ENCODE measurements around the gene ADRA2C.

DNA sequence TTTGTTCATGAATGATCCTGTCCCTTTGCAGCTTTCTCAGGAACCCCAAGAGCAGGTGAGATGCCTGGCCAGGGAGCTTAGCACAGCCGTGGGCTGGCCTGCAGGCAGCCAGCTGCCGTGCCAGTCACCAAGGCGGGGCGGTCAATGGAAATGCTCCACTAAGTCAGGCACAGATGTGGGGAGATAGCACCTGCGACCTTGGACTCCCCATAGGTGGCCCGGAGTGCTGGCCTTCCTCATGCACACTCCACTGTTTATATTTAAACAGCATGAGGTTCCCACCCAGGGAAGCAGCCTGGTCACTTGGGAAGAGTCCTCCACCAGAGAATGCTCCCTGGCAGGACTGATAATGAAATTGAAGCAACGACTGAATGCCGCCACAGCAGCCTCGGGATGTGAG, 14.2 kb upstream of the ADRA2C start:
- TF ChIP-seq, protein P1, sequence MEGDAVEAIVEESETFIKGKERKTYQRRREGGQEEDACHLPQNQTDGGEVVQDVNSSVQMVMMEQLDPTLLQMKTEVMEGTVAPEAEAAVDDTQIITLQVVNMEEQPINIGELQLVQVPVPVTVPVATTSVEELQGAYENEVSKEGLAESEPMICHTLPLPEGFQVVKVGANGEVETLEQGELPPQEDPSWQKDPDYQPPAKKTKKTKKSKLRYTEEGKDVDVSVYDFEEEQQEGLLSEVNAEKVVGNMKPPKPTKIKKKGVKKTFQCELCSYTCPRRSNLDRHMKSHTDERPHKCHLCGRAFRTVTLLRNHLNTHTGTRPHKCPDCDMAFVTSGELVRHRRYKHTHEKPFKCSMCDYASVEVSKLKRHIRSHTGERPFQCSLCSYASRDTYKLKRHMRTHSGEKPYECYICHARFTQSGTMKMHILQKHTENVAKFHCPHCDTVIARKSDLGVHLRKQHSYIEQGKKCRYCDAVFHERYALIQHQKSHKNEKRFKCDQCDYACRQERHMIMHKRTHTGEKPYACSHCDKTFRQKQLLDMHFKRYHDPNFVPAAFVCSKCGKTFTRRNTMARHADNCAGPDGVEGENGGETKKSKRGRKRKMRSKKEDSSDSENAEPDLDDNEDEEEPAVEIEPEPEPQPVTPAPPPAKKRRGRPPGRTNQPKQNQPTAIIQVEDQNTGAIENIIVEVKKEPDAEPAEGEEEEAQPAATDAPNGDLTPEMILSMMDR (IDR thresholded peaks at IDR 0.05): no peak
- TF ChIP-seq POLR2A (IDR thresholded peaks at IDR 0.05): no peak
